ENCODE results near the gene FAM124A.

FAM124A gene

GRCh38 chr13:51237887-51238286 is 15.7 kb downstream of the FAM124A start:
- no peak for DNase-seq (ENCODE audit: low read depth in 1 of 2, low spot score in 1 of 2)
- in situ Hi-C loops (cut with HindIII; ENCODE audit: low pct_unique_long_range_greater_than_20kb, low sequenced_read_pairs): no loop called here
- no peak for TF ChIP-seq JUND (IDR thresholded peaks at IDR 0.05; ENCODE audit: low read depth)

- in situ Hi-C loops (cut with HindIII; ENCODE audit: low pct_unique_long_range_greater_than_20kb, low sequenced_read_pairs): no loop called here
- TF ChIP-seq JUND (IDR thresholded peaks at IDR 0.05; ENCODE audit: low read depth): no peak
- DNase-seq (ENCODE audit: low read depth in 1 of 2, low spot score in 1 of 2): no peak
These were observed 18.0 kb downstream of the FAM124A start for GRCh38 chr13:51240178-51240577.

- in situ Hi-C loops (cut with HindIII; ENCODE audit: low pct_unique_long_range_greater_than_20kb, low sequenced_read_pairs): no loop called here
- no peak for DNase-seq (ENCODE audit: low read depth in 1 of 2, low spot score in 1 of 2)
- TF ChIP-seq JUND (IDR thresholded peaks at IDR 0.05; ENCODE audit: low read depth): no peak
These were observed 18.8 kb downstream of the FAM124A start for GRCh38 chr13:51240958-51241357.

- no peak for TF ChIP-seq JUND (IDR thresholded peaks at IDR 0.05; ENCODE audit: low read depth)
- in situ Hi-C loops (cut with HindIII; ENCODE audit: low pct_unique_long_range_greater_than_20kb, low sequenced_read_pairs): no loop called here
- DNase-seq (ENCODE audit: low read depth in 1 of 2, low spot score in 1 of 2): no peak
These were observed 19.5 kb downstream of the FAM124A start for GRCh38 chr13:51241720-51242119.

GRCh38 chr13:51243227-51243626 is 21.0 kb downstream of the FAM124A start:
- in situ Hi-C loops (cut with HindIII; ENCODE audit: low pct_unique_long_range_greater_than_20kb, low sequenced_read_pairs): no loop called here
- TF ChIP-seq JUND (IDR thresholded peaks at IDR 0.05; ENCODE audit: low read depth): no peak
- no peak for DNase-seq (ENCODE audit: low read depth in 1 of 2, low spot score in 1 of 2)

- in situ Hi-C loops (cut with HindIII; ENCODE audit: low pct_unique_long_range_greater_than_20kb, low sequenced_read_pairs): no loop called here
- no peak for DNase-seq (ENCODE audit: low read depth in 1 of 2, low spot score in 1 of 2)
- TF ChIP-seq JUND (IDR thresholded peaks at IDR 0.05; ENCODE audit: low read depth): no peak
These were observed 21.6 kb downstream of the FAM124A start for GRCh38 chr13:51243832-51244231.

- in situ Hi-C loops (cut with HindIII; ENCODE audit: low pct_unique_long_range_greater_than_20kb, low sequenced_read_pairs): no loop called here
- peak in 1 of 2 experiments; percentile 51 for DNase-seq (ENCODE audit: low read depth in 1 of 2, low spot score in 1 of 2)
- no peak for TF ChIP-seq JUND (IDR thresholded peaks at IDR 0.05; ENCODE audit: low read depth)
These were observed 22.6 kb downstream of the FAM124A start for GRCh38 chr13:51244637-51245405.

GRCh38 chr13:51245583-51245982 is 23.4 kb downstream of the FAM124A start:
- no peak for TF ChIP-seq JUND (IDR thresholded peaks at IDR 0.05; ENCODE audit: low read depth)
- DNase-seq (ENCODE audit: low read depth in 1 of 2, low spot score in 1 of 2): no peak
- in situ Hi-C loops (cut with HindIII; ENCODE audit: low pct_unique_long_range_greater_than_20kb, low sequenced_read_pairs): no loop called here

GRCh38 chr13:51246025-51246417 is 23.8 kb downstream of the FAM124A start:
- TF ChIP-seq JUND (IDR thresholded peaks at IDR 0.05; ENCODE audit: low read depth): no peak
- in situ Hi-C loops (cut with HindIII; ENCODE audit: low pct_unique_long_range_greater_than_20kb, low sequenced_read_pairs): no loop called here
- no peak for DNase-seq (ENCODE audit: low read depth in 1 of 2, low spot score in 1 of 2)

- in situ Hi-C loops (cut with HindIII; ENCODE audit: low pct_unique_long_range_greater_than_20kb, low sequenced_read_pairs): no loop called here
- TF ChIP-seq JUND (IDR thresholded peaks at IDR 0.05; ENCODE audit: low read depth): no peak
- DNase-seq (ENCODE audit: low read depth in 1 of 2, low spot score in 1 of 2): peak in 1 of 2 experiments; percentile 30
These were observed 24.4 kb downstream of the FAM124A start for GRCh38 chr13:51246418-51247277.

GRCh38 chr13:51249255-51249654 is 27.1 kb downstream of the FAM124A start:
- no peak for TF ChIP-seq JUND (IDR thresholded peaks at IDR 0.05; ENCODE audit: low read depth)
- DNase-seq (ENCODE audit: low read depth in 1 of 2, low spot score in 1 of 2): no peak
- in situ Hi-C loops (cut with HindIII; ENCODE audit: low pct_unique_long_range_greater_than_20kb, low sequenced_read_pairs): no loop called here

GRCh38 chr13:51249770-51250741 is 27.9 kb downstream of the FAM124A start:
- peak in 1 of 2 experiments; percentile 35 for DNase-seq (ENCODE audit: low read depth in 1 of 2, low spot score in 1 of 2)
- no peak for TF ChIP-seq JUND (IDR thresholded peaks at IDR 0.05; ENCODE audit: low read depth)
- in situ Hi-C loops (cut with HindIII; ENCODE audit: low pct_unique_long_range_greater_than_20kb, low sequenced_read_pairs): no loop called here
